Subcutaneous abdominal adipose tissue (tissue), 5 donors: Measurements from ENCODE around the gene MUS81.
A peak's percentile ranks its signal among the peaks of the same experiment; 100 is the strongest.

Experiments
- H3K27ac ChIP-seq: one replicate; pipeline ENCODE4 v1.7.0; 2013; ENCODE audit warnings: low read depth, mild to moderate bottlenecking, inconsistent platforms, low read length, moderate library complexity
- H3K27me3 ChIP-seq, 5 donors: one replicate each; pipeline ENCODE4 v1.7.0; 2013; ENCODE audit warnings: low read length in 5 of 5, inconsistent platforms in 1 of 5; ENCODE audit not compliant: control insufficient read depth in 5 of 5, insufficient read depth in 4 of 5
- H3K36me3 ChIP-seq, 5 donors: one replicate each; pipeline ENCODE4 v1.7.0; 2013; ENCODE audit warnings: low read length in 5 of 5; ENCODE audit not compliant: control insufficient read depth in 5 of 5, insufficient read depth in 5 of 5
- H3K4me1 ChIP-seq, 5 donors: one replicate each; pipeline ENCODE4 v1.7.0; 2013; ENCODE audit warnings: low read length in 5 of 5, mild to moderate bottlenecking in 3 of 5, moderate library complexity in 1 of 5; ENCODE audit not compliant: control insufficient read depth in 5 of 5, insufficient read depth in 5 of 5
- H3K4me3 ChIP-seq, 5 donors: one replicate each; pipeline ENCODE4 v1.7.0; 2013; ENCODE audit warnings: low read length in 5 of 5, low read depth in 1 of 5
- H3K9ac ChIP-seq, 5 donors: one replicate each; pipeline ENCODE4 v1.7.0; 2013; ENCODE audit warnings: low read length in 5 of 5, mild to moderate bottlenecking in 4 of 5, moderate library complexity in 3 of 5
- H3K9me3 ChIP-seq, 5 donors: one replicate each; pipeline ENCODE4 v1.7.0; 2013; ENCODE audit warnings: low read length in 5 of 5; ENCODE audit not compliant: control insufficient read depth in 5 of 5
- donor health status: healthy.
- donor health status: healthy.
- donor health status: healthy.
- donor health status: healthy.
- donor health status: healthy.

MUS81 gene

DNA sequence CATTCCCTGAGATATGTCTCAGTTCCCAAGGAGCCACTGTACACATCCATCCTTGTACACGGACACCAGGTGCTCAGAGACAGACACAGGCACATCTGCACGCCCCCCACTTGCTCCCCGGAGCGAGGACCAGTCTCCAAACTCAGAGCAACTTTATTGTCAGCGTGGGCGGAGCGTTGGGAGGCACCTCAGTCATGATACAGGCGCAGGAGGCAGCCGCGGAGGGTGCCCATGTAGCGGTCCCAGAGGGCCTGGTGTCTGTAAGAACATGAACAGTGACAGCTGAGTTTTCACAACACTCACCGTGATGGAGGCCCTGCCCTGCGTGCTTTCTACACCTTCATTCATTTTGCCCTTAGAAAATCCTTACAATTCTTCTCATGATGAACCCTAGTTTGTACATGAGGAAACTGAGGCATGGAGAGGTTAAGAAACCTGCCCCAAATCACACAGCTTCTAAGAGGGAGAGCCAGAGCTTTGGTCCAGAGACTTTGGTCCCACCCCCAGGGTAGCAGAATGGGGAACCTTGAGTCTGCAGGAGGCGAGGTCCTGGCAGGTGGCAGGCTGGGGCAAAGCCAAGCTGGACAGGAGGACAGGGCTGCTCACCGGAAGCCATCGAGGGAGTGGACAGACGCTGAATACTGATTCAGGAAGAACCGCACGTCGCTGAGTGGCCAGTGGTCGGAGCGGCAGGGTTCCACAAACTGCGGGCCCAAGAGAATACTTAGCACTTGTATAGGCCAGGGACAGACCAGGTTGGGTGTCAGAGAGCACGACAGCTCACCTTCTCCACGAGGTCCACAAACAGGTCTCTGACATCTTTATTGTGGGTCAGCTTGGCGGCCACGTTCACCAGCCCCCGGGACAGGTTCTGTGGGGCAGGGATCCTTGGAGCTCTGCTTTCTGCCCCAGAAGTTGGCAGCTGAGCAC lies 23.8 kb downstream of the MUS81 start:
- Histone ChIP-seq H3K9ac (no peak overlapping the region), H3K9me3 (no peaks in the 10 kb centered on the region), H3K4me1 (peaks cover 0 to 19% (median 17%) of the 10 kb centered on the region in 5 donors), H3K36me3 (peaks cover 5 to 44% (median 34%) of the 10 kb centered on the region in 5 donors), H3K4me3 (no peak overlapping the region), H3K27ac (no peak overlapping the region), H3K27me3 (no peaks in the 10 kb centered on the region)

DNA sequence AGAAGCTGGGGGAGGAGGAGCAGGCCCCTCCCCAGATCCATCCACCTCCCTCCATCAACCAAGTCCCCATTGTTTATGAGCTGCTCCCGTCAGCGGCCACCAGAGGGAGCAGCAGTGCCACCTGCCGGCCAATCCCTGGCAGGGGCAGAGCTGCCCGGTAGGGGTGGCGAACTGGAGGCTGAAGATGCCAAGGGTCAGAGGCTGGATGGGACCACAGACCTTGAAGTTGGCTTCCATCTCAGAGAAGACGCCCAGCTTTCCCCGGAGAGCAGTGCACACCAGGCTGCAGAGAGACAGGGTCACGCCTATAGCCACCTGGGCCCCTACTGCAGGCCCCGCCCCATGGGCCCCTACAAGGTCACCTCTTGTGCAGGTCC lies 24.5 kb downstream of the MUS81 start:
- Histone ChIP-seq H3K27me3 (no peaks in the 10 kb centered on the region), H3K27ac (no peak overlapping the region), H3K36me3 (peaks cover 5 to 44% (median 34%) of the 10 kb centered on the region in 5 donors), H3K4me3 (no peak overlapping the region), H3K4me1 (peaks cover 2 to 26% (median 23%) of the 10 kb centered on the region in 5 donors), H3K9ac (peak overlapping the region in 1 of 5 donors; percentile 20), H3K9me3 (no peaks in the 10 kb centered on the region)

DNA sequence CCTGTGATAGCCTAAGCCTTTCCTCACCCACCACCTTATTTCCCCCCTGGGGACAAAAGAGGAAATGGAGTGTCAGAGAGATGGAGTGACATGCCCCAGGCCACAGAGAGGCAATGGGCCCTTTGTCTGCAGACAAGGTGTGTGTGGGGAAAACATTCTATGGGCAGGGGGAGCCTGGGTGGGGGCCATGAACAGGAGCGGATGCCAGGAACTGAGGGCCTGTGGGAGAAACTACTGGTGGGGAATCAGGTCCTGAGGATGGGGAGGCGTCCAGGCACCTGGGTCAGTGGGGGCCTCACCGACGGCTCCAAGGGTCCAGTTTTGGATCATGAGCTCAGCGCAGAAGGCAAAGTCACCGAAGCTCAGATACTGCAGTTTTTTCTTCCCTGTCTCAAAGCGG lies 25.0 kb downstream of the MUS81 start:
- no peak overlapping the region for H3K9ac ChIP-seq
- H3K4me1 ChIP-seq = peaks cover 4 to 31% (median 28%) of the 10 kb centered on the region in 5 donors
- no peak overlapping the region for H3K27ac ChIP-seq
- H3K4me3 ChIP-seq = no peak overlapping the region
- no peaks in the 10 kb centered on the region for H3K27me3 ChIP-seq
- H3K36me3 ChIP-seq = peaks cover 5 to 44% (median 34%) of the 10 kb centered on the region in 5 donors
- H3K9me3 ChIP-seq = no peaks in the 10 kb centered on the region

DNA sequence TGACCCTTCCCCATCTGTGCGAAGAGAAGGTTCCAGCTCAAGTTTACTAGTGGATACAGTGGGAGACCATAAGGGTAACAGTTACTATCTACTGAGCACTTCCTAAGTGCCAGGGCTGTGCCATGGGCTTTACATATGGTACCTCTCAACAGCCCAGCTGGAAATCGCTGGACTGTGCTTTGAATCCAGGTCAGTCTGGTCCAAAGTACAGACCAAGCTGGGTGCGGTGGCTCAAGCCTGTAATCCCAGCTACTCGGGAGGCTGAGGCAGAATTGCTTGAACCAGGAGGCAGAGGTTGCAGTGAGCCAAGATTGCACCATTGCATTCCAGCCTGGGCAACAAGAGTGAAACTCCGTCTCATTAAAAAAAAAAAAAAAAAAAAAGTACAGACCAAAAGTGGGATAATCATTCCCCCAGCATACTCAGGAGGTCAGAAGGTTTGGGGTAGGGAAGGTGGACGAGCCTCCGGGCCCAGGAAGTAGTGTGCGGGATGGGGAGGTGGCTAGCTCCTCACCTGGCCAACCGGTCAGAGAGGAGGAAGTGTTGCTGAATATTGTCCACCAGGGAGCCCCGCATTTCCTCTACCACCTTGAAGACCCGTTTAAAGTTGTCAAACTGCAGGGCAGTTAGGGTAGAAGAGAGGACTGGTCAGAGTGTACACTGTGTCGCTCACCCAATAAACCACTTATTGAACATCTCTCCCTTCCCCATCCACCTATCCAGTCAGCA lies 25.7 kb downstream of the MUS81 start:
- peaks cover 4 to 36% (median 34%) of the 10 kb centered on the region in 5 donors for H3K4me1 ChIP-seq

DNA sequence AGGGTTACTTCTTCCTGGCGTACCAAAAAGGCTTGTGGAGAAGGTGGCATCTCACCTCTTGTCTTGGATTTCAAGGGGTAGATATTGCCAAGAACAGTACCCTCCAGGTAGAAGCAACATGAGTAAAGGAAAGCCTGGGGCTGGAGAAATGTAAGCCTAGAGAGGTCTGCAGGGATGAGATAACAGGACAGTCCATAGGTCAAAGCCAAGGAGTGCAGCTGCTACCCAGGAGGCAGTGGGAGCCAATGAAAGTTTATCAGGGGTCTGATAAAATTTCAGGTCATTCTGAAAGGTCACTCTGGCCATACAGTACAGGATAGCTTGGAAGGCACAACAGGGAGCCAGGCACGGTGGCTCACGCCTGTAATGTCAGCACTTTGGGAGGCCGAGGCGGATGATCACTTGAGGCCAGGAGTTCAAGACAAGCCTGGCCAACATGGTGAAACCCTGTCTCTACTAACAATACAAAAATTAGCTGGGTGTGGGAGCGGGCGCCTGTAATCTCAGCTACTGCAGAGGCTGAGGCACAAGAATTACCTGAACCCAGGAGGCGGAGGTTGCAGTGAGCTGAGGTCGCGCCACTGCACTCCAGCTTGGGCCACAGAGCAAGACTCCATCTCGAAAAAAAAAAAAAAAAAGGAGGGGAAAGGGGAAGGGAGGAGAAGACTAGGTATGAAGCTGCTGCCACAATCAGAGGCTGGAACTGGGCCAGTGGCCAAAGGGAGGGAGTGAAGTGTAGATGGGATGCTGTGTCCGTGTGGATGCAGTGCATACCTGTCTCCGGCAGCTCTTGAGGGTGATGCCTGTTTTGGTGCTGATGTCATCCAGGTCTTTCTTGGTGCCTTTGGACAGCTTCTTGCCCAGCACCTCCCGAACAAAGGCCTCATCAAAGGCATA lies 26.8 kb downstream of the MUS81 start:
- H3K9me3 ChIP-seq = no peaks in the 10 kb centered on the region
- H3K4me1 ChIP-seq = peaks cover 4 to 47% (median 45%) of the 10 kb centered on the region in 5 donors
- H3K4me3 ChIP-seq = peak overlapping the region; percentile 56 to 91 (median 83)
- peaks cover 5 to 44% (median 34%) of the 10 kb centered on the region in 5 donors for H3K36me3 ChIP-seq
- H3K9ac ChIP-seq = peak overlapping the region in 3 of 5 donors; percentile 60 to 77 (median 68)
- no peaks in the 10 kb centered on the region for H3K27me3 ChIP-seq
- peak overlapping the region; percentile 99 for H3K27ac ChIP-seq

More for the DNA sequence above, 25.7 kb downstream of the MUS81 start:
- Histone ChIP-seq H3K27ac (no peak overlapping the region), H3K9me3 (no peaks in the 10 kb centered on the region), H3K36me3 (peaks cover 5 to 44% (median 34%) of the 10 kb centered on the region in 5 donors), H3K9ac (no peak overlapping the region), H3K27me3 (no peaks in the 10 kb centered on the region), H3K4me3 (no peak overlapping the region)

DNA sequence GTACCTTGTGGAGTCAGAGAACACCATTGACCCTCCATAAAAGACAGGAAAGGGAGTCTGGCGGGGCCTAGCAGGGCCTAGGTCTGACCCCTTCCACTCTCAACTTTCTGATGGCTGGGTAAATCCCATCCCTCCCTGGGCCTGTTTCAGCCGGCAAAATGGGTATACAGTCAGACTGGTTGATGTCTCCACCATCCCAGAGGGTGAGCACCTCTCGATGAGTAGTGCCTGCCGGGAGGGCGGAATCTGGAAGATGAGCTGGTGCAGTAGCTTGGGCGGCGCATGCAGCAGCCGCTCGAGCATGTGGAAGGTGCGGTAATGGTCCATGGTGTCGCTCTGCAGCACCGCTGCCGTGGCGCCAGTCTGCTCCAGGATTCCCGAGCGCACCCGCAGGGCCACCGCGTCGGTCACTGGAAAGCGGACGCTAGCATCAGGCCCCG lies 27.5 kb downstream of the MUS81 start:
- Histone ChIP-seq H3K36me3 (peaks cover 5 to 38% (median 30%) of the 10 kb centered on the region in 5 donors), H3K27me3 (no peaks in the 10 kb centered on the region), H3K27ac (peak overlapping the region; percentile 99), H3K4me1 (peaks cover 4 to 54% (median 52%) of the 10 kb centered on the region in 5 donors), H3K9ac (peak overlapping the region; percentile 35 to 77 (median 68)), H3K4me3 (peak overlapping the region; percentile 56 to 91 (median 83)), H3K9me3 (no peaks in the 10 kb centered on the region)

DNA sequence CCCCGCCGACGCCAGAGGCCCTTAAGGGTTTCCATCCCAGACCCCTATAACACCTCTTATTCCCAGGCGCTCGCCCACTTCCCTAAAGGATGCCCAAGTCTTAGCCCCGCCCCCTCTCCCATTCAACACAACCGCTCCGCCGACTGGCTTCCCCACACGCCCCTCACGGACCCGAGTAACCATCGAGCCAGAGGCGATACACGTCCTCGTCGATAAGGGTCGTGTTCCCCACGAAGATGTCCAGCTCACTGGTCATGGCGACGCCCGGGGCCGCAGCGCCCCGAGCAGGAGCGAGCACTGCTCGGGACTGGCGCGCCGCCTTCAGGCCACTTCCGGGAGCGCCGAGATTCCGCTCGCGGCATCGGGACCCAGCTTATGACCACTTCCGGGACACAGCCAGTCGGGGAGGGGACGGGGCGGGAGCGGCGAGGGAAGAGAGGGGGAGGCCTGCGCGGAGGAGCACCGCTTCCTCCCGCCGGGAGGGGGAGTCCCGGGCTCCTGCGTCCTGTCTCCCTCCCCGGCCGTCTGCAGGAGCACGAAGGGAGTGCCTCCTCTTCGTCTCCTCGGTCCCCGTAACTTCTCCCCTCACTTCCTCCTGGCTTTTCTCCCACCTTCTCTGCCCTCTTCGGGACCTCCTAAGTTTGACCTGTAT lies 28.1 kb downstream of the MUS81 start, which contains the start of gene FIBP:
Gene FIBP, minus strand, starts transcription at position 309 of the 652 bp plus-strand sequence. Its CDS starts 53 bp downstream, at position 256.
- Histone ChIP-seq H3K9me3 (no peaks in the 10 kb centered on the region), H3K27me3 (no peaks in the 10 kb centered on the region), H3K27ac (peak within 1 kb of the TSS; percentile 99), H3K4me3 (peak within 1 kb of the TSS; percentile 78 to 91 (median 83)), H3K9ac (peak within 1 kb of the TSS; percentile 70 to 87 (median 79)), H3K4me1 (peaks cover 4 to 58% (median 56%) of the 10 kb centered on the region in 5 donors), H3K36me3 (peaks cover 5 to 32% (median 24%) of the 10 kb centered on the region in 5 donors)

DNA sequence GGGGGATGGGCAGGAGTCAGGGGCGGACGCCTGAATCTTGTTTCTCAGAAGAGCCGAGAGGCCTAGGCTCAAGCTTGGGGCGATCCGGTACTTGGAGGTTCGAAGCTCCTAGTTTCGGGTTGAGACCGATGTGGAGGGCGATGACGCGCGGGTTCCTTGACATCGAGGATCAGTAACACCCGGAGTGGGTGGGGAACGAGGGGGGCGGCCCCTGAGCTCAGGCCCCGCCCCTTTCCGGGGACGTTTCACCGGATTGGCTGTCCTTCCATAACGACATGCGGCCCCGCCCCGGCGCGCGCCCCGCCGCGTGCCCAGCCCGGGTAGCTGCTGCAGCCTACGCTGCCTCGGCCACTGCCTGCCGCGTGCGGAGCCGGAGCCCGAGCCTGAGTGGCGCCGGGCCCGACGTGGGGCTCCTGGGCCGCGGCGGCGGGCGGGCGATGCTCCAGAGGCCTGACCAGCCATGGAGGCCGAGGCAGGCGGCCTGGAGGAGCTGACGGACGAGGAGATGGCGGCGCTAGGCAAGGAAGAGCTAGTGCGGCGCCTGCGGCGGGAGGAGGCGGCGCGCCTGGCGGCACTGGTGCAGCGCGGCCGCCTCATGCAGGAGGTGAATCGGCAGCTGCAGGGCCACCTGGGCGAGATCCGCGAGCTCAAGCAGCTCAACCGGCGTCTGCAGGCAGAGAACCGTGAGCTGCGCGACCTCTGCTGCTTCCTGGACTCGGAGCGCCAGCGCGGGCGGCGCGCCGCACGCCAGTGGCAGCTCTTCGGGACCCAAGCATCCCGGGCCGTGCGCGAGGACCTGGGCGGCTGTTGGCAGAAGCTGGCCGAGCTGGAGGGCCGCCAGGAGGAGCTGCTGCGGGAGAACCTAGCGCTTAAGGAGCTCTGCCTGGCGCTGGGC lies 30.3 kb downstream of the MUS81 start, which contains the start of gene CCDC85B:
Gene CCDC85B, plus strand, starts transcription at position 350 of the 895 bp plus-strand sequence. Its CDS starts 111 bp downstream, at position 461.
- Histone ChIP-seq H3K36me3 (peaks cover 5 to 13% (median 9%) of the 10 kb centered on the region in 5 donors), H3K4me3 (peak within 1 kb of the TSS; percentile 75 to 91 (median 79)), H3K27me3 (no peaks in the 10 kb centered on the region), H3K4me1 (peaks cover 8 to 68% (median 62%) of the 10 kb centered on the region in 5 donors), H3K9ac (peak within 1 kb of the TSS; percentile 59 to 87 (median 79)), H3K27ac (peak within 1 kb of the TSS; percentile 99), H3K9me3 (no peaks in the 10 kb centered on the region)
